LNCaP clone FGC (cell line): ENCODE results near the gene ZFP62.

Source experiments
- DNase-seq: peaks from one replicate; pipeline ENCODE4 v3.0.0-alpha.2; 2011; ENCODE audit warnings: low read depth
- H3K4me3 ChIP-seq: 2 replicates; pipeline ENCODE4 v1.5.1; 2011; ENCODE audit warnings: mild to moderate bottlenecking, low read depth, low read length, control low read depth
- TF ChIP-seq, protein P1 (sequence below): IDR thresholded peaks from 2 replicates; pipeline ENCODE4 v1.5.1; 2012; ENCODE audit warnings: mild to moderate bottlenecking; ENCODE audit not compliant: control insufficient read depth, insufficient read depth; ENCODE audit errors: extremely low read depth

Gene ZFP62

DNA sequence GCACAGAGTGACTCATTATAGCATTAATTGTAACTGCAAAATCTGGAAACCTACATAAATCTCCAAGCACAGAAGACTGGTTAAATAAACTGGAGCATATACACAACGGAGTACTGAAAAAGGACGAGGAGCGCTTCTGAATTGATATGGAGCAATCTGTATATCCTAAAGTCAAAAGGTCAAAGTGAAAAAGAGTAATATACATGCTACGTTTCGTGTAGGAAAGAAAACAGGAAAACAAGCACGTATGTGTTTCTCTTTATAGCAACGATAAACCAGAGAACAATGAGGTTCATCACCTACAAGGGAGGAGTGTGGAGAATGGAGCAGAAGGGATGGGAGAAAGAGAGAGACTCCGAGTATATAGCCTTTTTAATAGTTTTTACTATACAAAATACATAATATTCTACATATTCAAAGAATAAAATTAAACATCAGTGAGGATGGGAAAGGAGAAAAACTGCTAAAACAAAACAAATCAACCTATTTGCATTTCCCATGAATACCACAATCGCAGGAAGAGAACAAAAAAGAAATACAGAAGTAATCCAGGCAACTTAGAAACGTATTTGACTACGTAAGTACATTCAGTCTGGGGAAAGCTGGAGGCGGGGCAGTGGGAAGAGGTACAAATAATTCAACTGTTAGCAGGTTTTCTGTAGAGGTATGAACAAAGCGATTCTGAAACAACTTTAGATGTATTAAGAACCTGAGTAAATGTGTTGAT lies 7.8 kb downstream of the ZFP62 start:
- no peak overlapping the region for H3K4me3 ChIP-seq
- DNase-seq = no peak
- TF ChIP-seq, protein P1, sequence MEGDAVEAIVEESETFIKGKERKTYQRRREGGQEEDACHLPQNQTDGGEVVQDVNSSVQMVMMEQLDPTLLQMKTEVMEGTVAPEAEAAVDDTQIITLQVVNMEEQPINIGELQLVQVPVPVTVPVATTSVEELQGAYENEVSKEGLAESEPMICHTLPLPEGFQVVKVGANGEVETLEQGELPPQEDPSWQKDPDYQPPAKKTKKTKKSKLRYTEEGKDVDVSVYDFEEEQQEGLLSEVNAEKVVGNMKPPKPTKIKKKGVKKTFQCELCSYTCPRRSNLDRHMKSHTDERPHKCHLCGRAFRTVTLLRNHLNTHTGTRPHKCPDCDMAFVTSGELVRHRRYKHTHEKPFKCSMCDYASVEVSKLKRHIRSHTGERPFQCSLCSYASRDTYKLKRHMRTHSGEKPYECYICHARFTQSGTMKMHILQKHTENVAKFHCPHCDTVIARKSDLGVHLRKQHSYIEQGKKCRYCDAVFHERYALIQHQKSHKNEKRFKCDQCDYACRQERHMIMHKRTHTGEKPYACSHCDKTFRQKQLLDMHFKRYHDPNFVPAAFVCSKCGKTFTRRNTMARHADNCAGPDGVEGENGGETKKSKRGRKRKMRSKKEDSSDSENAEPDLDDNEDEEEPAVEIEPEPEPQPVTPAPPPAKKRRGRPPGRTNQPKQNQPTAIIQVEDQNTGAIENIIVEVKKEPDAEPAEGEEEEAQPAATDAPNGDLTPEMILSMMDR = no peak

DNA sequence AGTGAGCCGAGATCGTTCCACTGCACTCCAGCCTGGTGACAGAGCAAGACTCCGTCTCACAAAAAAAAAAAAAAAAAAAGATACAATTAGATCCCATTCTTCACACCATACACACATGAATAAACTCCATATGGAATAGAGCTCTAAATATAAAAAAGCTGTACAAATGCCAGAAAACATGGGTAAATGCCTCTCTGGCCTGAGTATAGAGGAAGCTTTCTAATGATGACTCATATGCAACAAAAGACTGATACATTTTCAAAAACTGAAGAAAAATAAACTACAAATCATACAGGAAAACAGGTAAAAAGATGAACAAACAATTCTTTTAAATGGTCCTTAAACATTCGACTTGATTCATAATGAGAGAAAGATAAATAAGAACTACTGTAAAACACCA lies 8.6 kb downstream of the ZFP62 start:
- TF ChIP-seq, protein P1 = no peak
- H3K4me3 ChIP-seq = no peak overlapping the region
- DNase-seq = no peak

DNA sequence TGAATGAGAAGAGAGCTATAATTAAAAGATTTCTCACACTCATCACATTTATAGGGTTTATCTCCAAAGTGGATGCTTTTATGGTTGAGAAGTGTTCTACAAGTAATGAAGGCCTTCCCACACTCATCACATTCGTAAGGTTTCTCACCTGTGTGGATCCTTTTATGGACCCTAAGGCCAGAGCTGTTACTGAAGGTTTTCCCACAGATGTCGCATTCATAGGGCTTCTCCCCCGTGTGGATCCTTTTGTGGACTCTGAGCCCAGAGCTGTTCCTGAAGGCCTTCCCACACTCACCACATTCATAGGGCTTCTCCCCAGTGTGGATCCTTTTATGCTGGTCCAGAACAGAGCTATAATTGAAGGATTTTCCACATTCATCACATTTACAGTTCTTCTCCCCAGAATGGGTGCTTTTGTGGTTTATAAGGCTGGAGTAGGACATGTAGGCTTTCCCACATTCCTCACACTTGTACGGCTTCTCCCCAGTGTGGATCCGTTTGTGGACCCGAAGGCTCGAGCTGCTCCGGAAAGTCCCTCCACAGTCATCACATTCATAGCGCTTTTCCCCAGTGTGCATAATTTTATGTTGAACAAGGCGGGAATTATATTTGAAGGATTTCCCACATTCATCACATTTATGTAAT lies 10.5 kb downstream of the ZFP62 start:
- TF ChIP-seq, protein P1 = no peak
- no peak overlapping the region for H3K4me3 ChIP-seq
- DNase-seq = no peak

DNA sequence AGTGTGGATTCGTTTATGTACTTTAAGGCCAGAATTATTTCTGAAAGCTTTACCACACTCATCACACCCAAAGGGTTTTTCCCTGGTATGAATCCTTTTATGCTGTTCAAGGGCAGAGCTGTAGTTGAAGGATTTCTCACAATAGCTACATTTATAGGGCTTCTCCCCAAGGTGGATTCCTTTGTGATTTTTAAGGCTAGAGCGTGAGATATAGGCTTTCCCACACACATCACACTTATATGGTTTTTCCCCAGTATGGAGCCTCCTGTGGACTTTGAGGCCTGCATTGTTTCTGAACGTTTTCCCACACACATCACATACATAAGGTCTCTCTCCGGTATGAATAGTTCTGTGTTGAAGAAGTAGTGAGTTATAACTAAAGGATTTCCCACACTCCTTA lies 11.2 kb downstream of the ZFP62 start:
- H3K4me3 ChIP-seq = no peak overlapping the region
- TF ChIP-seq, protein P1 = no peak
- no peak for DNase-seq

DNA sequence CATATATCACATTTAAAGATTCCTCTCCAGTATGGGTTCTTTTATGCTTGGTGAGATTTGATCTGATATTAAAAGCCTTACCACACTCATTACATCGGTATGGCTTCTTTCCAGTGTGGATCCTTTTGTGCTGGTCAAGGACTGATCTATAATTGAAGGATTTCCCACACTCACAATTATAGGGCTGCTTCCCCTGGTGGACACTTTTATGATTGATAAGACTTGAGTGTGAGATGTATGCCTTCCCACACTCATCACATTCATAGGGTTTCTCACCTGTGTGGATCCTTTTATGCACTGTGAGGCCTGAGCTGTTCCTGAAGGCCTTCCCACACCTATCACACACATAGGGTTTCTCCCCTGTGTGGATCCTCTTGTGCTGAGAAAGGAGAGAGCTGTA lies 12.2 kb downstream of the ZFP62 start:
- TF ChIP-seq, protein P1 = no peak
- H3K4me3 ChIP-seq = no peak overlapping the region
- no peak for DNase-seq

DNA sequence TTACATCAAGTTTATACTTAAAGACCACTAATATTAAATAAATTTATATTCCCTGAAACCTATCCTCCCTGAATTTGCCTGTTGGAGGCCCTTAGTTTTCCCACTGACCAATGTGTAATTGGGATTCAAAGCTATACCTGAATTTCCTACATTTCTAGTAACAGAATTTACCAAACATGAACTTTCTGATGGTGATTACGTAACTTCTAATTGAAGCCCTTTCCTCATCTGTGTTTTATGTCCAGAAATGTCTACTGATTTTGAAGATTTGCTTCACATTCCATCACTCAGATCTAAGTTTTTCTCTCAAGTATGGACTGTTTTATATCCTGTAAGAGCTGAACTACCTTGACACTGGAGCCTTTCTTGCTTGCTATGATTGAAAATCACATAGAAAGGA lies 12.8 kb downstream of the ZFP62 start:
- no peak overlapping the region for H3K4me3 ChIP-seq
- DNase-seq = no peak
- TF ChIP-seq, protein P1 = no peak
